ENCODE data around the gene SYNE1.
"Not testable (repeated sequence)": the region's sequence is repeated elsewhere in the genome, so short reads cannot be mapped to it uniquely, and the experiment has no call there.

Gene SYNE1

DNA sequence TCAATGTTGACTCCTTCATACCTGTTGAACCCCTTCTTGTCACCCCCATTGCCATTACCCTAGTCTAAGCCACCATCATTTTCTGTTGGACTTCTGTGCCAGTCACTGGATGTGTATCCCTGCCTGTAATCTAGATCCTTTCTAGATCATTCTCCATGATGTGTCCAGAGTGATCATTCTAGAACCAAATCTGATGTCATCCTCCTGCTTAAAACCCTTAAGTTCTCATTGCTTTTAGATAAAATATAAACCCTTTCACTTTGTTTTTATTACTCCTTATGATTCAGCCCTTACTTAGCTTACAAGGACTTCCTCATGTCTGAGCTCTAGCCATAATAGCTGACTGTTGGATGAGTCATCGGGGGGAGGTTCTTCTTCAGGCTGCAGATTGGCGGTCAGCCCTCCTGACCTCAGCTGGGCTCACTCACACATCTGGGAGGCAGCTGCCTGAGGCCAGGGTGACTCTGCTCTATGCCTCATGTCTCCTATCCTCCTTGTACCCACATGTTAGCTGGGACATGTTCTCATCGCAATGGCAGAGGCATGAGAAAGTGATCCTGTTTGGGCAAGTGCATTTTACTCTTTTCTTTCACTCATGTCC lies 542.1 kb downstream of the SYNE1 start:
- no peak for DNase-seq (ENCODE audit: low read depth)

DNA sequence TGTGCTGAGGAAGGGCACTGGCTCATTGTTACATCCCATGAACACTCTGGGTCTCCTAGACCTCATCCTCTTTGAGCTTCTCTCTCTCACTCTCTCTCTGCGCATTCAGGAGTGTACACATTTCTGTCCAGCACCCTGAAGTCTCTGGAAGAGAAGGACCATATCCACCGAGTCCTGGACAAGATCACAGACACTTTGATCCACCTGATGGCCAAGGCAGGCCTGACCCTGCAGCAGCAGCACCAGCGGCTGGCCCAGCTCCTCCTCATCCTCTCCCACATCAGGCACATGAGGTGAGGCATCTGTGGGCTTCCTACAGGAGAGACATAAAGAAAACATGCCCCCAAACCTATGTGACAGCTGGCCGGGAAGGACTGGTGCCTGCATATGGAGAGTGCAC lies 542.9 kb downstream of the SYNE1 start:
- no peak for DNase-seq (ENCODE audit: low read depth)

DNA sequence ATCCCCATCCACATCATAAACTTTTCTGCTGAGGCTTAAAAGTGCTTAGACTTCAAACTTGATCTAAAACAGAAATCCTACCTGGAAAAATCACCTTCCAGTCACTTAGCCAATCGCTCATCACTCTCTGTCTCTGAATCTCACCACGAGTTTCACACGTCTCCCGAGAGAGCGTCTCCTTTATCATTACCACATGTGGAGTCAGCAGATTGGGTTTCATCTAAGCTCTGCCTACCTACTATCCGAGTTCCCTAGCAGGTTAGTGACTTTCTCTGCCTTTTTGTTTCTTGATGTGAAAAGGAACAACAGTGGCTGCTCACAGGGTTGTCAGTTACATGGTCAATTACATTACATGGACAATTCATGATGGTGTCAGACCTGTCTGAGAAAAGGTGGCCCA lies 543.5 kb downstream of the SYNE1 start:
- DNase-seq (ENCODE audit: low read depth) = no peak

DNA sequence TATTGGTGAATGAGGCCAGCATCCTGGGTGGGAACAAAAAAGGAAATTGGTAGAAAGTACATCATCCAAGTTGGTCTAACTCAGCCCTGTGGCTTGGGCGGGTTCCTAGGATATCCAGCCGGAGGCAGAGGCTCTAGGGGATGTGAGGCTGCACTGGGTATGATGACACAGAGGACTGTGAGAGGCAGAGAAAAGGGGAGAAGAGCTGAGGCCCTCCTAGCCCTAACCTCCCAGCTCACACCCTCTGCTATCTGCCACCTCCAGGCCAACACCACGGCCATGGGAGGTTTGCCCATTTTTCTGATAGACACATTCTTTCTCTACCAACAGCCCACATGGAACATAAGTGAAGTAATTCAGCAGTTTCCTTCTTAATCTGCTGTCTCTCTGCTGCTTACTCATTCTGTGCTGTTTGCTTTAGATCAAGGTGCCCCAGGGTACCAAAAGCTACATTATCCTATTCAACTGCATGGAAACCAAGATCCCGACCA lies 545.3 kb downstream of the SYNE1 start:
- DNase-seq (ENCODE audit: low read depth) = no peak

DNA sequence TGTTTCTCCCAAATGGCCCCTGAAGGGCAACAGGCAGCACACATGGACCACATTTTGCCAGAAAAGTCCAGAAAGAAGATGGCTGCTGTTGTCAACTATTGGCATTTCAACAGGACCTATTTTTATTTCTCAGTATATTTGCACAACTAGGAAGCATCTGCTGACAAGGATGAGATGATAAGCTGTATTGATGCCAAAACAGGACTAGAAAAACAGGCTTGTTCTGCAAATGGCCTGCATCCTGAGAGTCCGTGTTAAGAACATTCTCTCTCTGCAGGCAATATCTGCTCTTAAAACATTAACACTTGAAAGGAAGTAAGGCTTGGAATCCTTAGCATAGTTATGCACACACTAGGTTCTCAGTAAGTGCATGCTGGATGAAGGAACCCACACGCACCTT lies 546.0 kb downstream of the SYNE1 start:
- no peak for DNase-seq (ENCODE audit: low read depth)

DNA sequence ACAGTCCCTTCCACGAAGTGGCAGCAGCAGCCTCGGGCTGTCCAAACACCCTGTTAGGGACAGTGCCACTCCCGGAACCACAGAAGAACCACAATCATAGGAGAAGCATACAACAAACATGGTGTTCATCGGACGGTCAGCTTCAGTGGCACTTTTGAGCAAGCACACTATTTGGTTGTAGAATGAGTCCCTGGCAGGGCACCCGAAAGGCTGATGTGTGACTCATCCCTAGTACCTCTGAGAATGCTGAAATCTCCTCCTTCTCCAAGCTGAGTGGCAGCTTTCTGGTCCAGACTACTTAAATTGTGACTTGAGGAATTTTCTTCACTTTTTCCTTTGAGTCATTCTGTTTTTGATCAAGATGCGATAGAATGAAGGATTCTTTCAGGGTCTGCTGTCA lies 547.2 kb downstream of the SYNE1 start:
- no peak for DNase-seq (ENCODE audit: low read depth)

DNA sequence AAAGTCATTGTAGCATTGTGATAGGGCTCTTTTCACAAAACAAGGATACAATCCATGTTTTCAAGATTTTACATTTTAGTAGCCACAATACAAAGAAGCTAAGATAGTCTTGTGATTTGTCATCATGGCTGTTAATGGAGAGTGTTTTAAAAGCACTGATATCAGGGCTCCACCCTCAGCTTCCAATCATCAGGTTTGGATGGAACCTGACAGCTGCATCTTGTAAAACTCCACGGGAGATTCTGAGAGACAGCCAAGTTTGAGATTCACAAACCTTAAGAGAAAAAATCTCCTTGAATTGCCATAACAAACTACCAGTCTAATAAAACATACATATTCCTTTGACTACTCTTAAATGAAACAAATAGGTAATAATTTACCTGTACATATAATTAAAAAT lies 549.5 kb downstream of the SYNE1 start:
- DNase-seq (ENCODE audit: low read depth) = no peak

DNA sequence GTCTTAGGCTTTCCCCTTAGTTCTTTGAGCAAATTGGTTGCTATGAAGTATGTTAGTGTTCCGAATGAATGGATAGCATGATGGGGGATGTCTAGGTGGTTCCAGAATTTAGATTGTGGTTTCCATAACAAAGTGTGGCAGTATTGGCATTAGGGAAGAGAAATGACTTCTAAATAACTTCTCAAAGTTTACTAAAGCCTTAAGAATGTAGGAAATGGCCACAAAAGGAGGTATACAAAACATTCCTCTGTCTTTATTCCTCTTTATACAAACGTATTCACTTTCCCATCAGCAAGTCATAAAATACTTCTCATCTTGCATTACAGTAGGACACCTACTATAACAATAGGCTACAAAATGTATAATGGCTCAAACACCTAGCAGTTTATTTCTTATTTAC lies 550.1 kb downstream of the SYNE1 start:
- no peak for DNase-seq (ENCODE audit: low read depth)

DNA sequence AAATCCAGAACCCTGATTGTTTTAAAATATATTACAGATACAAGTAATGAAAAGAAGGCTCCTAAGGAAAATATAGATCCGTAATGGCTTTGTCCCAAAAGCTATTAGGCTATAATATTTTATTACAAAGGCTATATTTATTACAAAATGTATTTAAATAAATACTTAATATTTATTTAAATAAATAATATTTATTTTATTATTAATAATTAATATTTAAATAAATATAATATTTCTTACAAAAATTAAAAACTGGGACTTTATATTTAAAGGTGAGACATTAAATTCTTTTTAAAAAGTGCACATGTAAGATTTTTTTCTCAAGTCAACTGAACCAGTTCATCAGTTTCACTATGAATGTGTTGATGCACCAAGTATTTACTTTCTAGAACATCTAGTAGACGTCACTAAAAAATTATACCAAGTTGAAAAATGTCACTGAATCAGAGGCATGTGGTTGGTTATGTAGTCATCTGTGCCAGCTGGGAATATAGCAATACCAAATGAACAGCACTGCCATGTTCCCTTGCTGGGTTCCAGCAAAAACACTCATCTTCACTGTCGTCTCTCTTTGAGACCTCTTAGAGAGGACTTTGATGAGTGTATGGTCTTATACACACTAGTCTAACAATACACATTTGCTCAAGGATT lies 550.8 kb downstream of the SYNE1 start:
- DNase-seq (ENCODE audit: low read depth) = no peak

DNA sequence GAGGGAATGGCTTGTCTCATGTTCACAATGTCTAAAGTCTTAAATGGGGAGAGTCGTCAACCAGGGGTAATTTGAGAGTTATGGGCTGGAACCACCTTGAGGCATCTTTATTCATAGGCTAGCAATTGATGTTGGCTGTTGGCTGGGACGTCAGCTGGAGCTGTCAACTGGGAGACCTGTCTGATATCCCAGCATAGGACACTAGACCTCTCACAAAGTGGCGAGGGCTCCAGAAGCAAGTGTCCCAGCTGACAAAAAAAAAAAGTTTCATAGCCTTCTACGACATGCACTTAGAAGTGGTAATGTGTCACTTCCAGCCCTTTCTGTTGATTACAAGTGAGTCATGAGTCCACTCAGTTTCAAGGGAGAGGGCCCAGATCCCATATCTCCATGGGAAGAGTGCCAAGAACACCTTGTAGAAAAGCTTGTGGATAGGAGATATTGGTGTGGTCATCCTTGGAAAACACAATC lies 551.7 kb downstream of the SYNE1 start:
- no peak for DNase-seq (ENCODE audit: low read depth)

DNA sequence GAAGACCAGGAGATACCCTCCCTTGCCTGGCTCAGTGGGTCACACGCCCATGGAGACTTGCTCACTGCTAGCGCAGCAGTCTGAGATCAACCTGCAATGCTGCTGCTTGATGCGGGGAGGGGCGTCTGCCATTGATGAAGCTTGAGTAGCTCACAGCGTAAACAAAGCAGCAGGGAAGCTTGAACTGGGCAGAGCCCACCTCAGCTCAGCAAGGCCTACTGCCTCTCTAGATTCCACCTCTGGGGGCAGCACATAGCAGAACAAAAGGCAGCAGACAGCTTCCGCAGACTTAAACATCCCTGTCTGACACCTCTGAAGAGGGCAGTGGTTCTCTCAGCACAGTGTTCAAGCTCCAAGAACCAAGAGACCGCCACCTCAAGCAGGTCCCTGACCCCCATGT lies 558.4 kb downstream of the SYNE1 start:
- DNase-seq (ENCODE audit: low read depth) = no peak

DNA sequence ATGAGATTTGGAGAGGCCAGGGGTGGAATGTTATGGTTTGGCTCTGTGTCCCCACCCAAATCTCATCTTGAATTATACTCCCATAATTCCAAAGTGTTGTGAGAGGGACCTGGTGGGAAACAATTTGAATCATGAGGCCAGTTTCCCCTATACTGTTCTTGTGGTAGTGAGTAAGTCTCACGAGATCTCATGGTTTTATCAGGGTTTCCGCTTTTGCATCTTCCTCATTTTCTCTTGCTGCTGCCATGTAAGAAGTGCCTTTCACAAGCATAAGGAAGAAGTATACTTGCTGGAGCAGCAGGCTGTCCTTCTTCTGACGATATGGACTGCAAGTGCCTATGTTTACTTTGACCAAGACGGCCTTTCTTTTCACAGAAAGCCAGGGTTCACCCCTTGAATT lies 559.2 kb downstream of the SYNE1 start:
- DNase-seq (ENCODE audit: low read depth) = no peak

DNA sequence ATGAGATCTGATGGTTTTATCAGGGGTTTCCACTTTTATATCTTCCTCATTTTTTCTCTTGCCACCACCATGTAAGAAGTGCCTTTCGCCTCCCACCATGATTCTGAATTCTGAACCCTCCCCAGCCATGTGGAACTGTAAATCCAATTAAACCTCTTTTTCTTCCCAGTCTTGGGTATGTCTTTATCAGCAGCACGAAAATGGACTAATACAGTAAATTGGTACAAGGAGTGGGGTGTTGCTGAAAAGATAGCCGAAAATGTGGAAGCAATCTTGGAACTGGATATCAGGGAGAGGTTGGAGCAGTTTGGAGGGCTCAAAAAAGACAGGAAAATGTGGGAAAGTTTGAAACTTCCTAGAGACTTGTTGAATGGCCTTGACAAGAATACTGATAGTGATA lies 560.9 kb downstream of the SYNE1 start:
- not testable (repeated sequence) for DNase-seq (ENCODE audit: low read depth)

DNA sequence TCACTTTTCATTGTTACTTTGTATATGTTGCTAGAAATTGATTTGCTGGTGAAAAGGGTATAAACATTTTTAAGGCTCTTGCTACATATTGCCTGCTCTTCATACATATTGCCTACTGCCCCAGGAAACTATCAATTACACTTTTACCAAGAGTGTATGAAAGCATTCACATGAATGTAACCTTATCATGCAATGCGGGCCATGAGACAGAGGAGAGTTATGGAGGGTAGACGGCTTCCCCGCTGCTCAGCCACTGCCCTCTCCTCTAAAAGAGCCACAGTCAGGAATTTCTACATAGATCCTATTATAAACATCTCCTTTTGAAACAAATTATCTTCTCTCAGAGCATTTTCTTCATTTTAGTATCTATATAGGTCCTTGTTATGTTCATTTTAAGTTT lies 565.3 kb downstream of the SYNE1 start:
- no peak for DNase-seq (ENCODE audit: low read depth)

Data from stimulated activated CD8-positive, alpha-beta memory T cell treated with anti-CD3 and anti-CD28 coated beads, Interleukin-12 subunit alpha, Interleukin-12 subunit beta, amount 100 ng/mL, for 4 hours (primary cell).